Right ventricle myocardium superior (tissue), 1 donor: ENCODE results near the gene IL13RA2. TPM values are rescaled to one million over a fixed set of nuclear protein-coding genes. Genes with fewer than 3 reads are reported as not detected.

ENCODE experiments used
- ATAC-seq: fragments of 200-7000 bp; cut with Tn5 transposase; one replicate; pipeline ENCODE4 v1.9.1; 2020; ENCODE audit warnings: mild to moderate bottlenecking; ENCODE audit not compliant: poor library complexity
- DNase-seq: peaks from one replicate; pipeline ENCODE4 v3.0.0-alpha.2; 2020
- intact Hi-C: fragments of 100-400 bp; cut with DNase I; formaldehyde crosslinking; loops from one replicate; pipeline ENCODE4 v1.11.2; 2022
- long read RNA-seq: library from polyadenylated mRNA; unstranded; transcript quantifications from one replicate; pipeline ENCODE4 v2.0.0, GENCODE V29; 2021
- total RNA-seq: library from RNA; stranded (reverse); fragmentation: NEBNext Ultra II Directional; extraction: Animal tissue kit (Norgen Biotek cat#: 25700); gene quantifications from one replicate; pipeline ENCODE4 v1.2.1, GENCODE V29; 2021
- donor health status: DM: no; HTN: yes; CAD: no; lungs with severe emphysema.

The IL13RA2 gene, protein sequence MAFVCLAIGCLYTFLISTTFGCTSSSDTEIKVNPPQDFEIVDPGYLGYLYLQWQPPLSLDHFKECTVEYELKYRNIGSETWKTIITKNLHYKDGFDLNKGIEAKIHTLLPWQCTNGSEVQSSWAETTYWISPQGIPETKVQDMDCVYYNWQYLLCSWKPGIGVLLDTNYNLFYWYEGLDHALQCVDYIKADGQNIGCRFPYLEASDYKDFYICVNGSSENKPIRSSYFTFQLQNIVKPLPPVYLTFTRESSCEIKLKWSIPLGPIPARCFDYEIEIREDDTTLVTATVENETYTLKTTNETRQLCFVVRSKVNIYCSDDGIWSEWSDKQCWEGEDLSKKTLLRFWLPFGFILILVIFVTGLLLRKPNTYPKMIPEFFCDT
- not detected for total RNA-seq
- long read RNA-seq, result 0 reads

DNA sequence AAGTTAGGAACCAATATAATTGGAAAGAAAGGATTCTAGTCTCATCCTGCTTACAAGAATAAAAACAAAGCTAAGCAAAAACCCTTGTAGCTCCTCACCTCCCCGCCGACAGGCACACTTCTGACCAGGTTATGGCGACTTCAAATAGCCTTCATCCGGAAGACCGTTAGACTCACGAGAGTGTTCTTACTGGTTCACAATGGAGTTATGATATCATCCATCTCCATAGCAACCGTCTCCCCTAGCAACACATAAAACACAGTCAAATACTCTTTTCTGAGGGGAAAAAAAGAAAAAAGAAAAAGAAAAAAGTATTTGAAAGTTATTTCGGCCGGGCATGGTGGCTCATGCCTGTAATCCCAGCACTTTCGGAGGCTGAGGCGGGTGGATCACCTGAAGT is at the start of gene IL13RA2:
Gene IL13RA2 (minus strand): TSS at position 162 of the 400 bp plus-strand sequence. CDS start 347 bp downstream, outside the sequence.
- intact Hi-C loops, result no loop called here
- DNase-seq (no peak), ATAC-seq (no peak)

DNA sequence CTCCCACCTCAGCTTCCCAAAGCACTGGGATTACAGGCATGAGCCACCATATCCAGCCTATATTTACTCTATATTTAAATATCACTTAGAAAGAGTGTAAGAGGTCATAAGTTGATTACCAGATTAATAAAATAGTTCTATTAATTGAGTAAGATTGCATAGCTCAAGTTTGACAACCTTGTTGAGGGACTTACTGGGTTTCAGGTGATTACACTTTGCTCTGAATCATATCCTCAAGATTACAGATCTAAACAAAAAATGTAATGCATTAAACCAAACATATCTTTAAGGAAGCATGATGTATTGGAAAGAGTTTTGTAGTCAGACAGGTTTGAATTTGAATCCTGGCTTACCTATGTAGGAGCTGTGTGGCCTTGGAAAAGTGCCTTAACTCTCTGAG is 47.9 kb upstream of the IL13RA2 start:
- DNase-seq (no peak), ATAC-seq (no peak)
- intact Hi-C loops, result no loop called here

DNA sequence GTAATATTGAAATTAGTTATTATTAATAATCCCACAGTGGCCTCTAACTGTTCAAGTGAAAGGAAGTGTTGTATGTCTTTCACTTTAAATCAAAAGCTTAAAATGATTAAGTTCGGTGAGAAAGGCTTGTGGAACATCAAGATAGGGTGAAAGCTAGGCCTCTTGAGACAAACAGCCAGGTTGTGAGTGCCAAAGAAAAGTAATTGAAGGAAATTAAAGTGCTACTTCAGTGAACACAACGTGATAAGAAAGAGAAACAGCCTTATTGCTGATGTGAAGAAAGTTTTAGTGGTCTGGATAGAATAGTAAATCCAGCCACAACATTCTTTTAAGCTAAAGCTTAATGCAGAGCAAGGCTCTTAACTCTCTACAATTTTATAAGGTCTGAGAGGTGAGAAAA is 42.6 kb upstream of the IL13RA2 start:
- intact Hi-C loops, result no loop called here
- no peak for ATAC-seq
- no peak for DNase-seq

DNA sequence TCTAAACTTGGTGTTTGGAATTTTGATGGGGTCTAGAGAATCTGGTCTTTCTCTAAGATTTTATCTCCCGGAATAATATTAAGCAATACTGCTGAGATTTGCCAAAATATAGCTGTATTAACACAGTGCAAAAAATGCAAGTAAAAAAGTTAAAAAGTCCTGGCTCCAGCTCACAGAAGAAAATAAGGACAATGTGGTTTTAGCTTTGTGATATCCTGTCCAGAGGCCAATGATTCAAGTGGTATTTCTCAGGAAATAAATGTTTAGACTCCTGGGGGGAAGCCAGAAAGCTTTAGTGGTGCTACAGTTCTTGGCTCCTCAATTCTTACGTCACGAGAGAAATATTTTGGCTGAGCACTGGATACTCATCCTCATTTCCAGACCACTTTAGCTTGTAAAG is 40.9 kb upstream of the IL13RA2 start:
- ATAC-seq (peak; percentile 48), DNase-seq (no peak)
- intact Hi-C loops, result no loop called here

DNA sequence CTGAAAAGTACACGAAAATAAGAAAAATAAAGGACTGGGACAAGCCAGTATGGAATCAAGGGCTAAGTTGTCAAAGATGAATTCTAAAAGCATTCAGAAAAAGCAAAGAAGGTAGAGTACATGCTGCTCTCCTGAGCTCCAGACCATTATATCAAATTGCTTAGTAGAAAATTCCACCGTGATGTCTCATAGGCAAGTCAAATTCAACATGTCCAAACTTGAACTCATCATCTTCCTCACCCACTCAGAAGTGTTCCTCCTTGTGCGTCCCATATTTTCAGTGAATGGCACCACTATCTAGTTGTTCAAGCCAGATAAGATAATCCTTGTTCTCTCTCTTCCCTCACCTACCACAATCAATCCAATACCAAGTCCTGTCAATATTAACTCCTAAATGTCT is 37.5 kb upstream of the IL13RA2 start:
- ATAC-seq (no peak), DNase-seq (no peak)
- intact Hi-C loops, result no loop called here

DNA sequence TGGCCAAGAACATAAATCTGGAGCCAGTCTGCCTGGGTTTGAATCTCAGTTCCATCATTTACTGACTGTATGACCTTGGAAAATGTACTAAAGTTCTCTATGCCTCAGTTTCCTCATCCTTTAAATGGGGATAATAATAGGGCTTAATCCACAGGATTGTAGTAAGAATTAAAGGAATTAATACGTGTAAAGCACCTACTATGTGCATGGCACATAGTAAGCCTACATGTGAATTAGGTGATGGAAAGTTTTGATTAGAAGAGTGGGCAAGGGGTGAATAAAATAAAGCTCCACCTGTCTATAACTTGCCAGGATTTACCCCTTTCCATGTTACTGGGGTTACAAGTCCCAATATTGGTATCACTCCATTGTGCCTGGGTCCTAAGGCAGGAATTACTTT is 35.8 kb upstream of the IL13RA2 start:
- DNase-seq, result no peak
- intact Hi-C loops, result no loop called here
- ATAC-seq, result no peak

DNA sequence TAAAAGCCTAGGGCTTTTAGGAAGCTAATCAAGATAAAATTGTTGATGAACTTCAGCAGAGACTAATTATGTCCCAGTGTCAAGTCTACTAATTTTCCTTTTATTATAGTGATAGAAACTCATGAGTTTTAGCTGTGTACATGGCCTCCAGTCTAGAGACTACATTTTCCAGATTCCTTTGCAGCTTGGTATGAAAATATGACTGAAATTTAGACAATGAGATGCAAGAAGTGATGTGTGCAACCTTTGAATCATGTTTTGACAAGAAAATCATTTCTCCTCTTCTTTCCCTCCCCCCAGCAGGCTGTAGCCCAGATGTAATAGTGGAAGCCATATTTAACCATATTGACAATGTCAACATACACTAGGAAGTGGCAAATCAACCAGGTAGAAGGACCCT is 30.3 kb upstream of the IL13RA2 start:
- no peak for DNase-seq
- intact Hi-C loops, result no loop called here
- ATAC-seq, result no peak

DNA sequence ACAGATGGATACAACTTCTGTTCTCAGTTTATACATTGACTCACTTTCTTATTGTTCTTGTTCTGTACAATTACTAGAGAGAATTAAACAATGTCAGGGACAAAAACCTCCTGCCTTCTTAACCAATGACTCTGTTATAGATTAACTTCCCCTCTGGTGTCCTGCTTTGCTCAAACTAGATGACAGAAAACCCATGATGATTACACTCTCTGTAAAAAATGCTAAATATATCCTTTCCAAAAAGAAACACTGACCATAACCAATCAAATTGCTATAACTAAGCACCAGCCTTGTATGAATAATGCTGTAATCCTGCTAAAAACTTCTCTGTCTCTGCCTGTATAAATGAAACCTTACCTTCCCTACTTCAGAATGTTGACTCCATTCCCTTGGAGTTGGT is 29.8 kb upstream of the IL13RA2 start:
- DNase-seq (no peak), ATAC-seq (no peak)
- intact Hi-C loops, result no loop called here

DNA sequence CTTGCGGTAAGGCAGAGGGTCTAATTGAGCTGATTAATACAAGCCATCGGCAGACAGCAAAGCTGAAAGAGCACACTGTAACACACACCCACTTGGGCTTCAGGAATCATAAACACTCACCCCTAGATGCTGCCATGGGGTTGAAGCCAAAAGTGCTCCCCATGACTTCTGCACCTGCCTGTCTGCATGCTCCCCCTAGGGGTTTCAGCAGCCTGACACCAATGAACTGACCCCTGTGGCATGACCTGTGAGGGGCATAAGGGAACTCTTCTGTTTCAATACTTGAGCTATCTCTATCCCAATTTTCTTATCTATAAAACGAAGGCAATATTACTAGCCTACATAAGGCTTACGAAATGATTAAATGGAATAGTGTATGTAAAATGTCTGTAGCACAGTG is 23.0 kb upstream of the IL13RA2 start:
- intact Hi-C loops, result no loop called here

DNA sequence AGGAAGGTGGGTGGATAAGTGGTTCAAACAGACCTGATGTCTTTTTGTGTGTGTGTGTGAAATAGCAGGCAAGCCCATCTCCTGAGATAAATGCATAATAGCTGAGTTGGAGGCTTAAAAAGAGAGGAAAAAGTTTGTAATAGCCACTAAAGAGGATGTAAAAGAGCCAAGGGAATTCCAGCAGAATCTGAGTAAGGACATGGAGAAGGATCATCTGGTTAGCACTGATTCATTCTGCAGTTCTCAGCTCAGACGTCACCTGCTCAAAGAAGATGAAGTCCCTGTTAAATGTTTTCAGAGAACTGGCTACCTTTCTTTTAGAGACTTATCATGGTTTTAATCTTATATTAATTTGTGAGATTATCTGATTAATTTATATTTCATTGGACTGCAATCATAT is 21.0 kb upstream of the IL13RA2 start:
- ATAC-seq, result no peak
- intact Hi-C loops, result no loop called here
- DNase-seq, result no peak

More for the DNA sequence above, 23.0 kb upstream of the IL13RA2 start:
- no peak for DNase-seq
- ATAC-seq, result no peak

DNA sequence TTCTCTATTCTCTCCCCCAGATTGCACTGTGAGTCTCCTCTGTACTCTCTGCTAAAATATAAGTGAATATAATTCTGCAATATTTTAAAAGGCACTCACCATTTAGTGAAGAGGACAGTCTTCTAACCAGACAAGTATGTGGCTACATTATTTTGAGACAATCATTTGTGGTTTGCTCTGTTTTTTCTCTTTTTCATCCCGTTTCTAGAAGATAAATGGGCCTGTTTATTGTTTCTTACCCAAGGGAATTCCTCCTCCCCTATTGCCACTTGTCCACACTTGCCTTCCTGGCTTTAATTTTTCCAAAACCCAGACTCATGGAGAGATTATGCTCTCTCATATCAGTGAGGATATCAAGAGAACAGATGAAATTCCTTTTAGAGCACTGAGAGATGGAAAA is 18.6 kb upstream of the IL13RA2 start:
- intact Hi-C loops, result no loop called here
- no peak for ATAC-seq
- DNase-seq, result no peak

DNA sequence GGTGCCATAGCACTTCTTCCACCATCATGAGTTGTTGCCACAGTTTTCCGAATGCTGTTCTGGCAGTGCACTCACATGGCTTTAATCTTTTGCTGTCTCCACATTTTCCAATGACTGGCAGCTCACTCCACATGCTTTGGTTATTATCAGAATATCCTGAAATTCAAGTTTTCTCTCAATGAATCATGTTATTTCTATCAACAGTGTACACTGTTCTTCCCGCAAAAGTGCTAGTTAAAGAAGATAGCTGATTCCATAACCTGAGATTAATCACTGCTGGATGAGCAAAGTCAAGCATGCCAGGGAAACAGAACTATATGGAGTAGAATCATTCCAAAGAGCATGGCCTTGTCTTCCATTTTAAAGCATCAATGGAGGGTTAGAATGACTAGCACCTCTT is 14.6 kb upstream of the IL13RA2 start:
- DNase-seq (no peak), ATAC-seq (no peak)
- intact Hi-C loops, result no loop called here

DNA sequence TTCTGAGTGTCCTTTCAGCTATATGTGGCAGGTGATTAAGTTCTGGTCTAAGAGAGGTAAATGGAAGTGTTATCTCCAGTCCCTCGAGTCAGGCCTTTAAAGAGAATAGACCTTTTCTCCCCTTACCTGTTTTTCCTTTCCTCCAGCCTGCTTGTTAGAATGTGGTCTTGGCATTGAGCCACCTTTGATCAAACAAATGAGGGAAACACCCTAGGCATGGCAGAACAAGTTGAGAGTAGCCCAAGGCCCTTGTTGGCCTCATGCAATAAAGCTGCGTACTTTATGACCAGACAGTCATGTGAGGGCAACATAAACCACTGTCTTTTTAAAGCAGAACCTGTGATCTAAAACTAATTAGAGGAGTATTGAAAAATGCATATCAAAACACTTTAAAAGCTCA is 13.2 kb upstream of the IL13RA2 start:
- DNase-seq, result no peak
- intact Hi-C loops, result no loop called here
- ATAC-seq, result no peak

DNA sequence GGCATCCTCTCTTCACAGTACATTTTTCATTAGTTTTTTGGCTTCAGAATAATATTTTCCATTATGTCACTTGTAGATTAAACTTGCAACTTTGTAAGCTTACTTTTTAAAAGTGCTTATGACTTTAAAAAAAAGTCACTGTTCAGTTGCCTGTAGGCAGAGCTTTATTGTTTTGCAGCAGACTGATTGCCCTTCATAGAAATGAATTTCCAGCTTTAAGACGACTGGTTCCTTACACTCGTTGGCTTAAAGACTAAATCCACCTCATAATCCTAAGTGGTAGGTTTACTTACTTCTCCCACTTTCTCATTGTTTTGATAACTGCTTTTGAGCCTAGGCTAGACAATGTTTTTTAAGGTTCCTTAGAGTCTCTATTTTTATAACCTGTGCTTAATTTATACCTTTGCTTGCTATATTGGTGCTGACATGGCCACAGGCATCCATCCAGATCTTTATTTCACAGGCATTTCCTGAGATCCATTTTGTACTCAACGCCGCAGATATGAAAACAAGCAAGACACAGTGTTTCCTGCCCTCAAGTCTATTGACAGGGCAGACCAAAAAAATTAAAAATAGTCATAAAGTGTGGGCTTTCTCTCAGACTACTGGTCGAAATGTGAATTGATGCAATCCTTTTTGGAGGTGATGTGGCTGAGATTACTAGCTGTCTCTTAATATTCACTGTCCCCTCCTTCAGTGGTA is 12.6 kb upstream of the IL13RA2 start:
- no peak for ATAC-seq
- intact Hi-C loops, result no loop called here

DNA sequence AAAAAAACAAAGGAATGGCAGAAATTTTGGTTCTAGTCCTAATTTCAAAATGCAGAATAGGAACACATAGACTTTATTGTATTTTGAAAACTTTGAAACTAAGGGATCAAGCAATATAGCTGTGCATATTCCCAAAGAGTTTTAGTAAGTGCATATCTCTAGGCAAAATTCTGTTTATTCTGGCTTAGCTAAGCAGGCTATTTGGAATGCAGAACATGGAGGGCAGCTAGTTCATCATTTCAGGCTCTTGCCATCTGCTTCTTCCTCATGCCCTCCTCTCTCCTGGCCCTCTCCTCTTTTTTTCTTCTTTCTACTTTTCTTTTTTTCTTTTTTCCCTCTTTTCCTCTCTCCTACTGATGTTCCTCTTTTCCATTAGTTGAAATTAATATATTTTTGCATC is 12.0 kb upstream of the IL13RA2 start:
- intact Hi-C loops, result no loop called here
- ATAC-seq, result no peak
- no peak for DNase-seq

More for the DNA sequence above, 12.6 kb upstream of the IL13RA2 start:
- no peak for DNase-seq

DNA sequence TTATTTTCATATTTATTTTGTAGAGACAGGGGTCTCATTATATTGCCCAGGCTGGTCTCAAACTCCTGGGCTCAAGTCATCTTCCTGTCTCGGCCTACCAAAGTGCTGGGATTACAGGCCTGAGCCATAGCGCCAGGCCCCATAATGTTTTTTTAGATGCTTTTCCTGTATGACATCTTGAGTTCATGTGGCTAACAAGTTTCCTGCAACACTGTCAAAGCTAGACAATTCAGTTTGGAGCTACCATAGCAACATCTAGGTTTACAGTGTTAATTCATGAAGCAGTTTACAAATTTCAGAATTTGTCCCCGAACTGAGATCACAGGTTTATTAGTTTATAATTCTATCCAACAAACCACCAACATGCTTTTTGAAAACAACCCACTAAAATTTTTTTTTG is 6.4 kb upstream of the IL13RA2 start:
- intact Hi-C loops, result no loop called here
- DNase-seq (no peak), ATAC-seq (no peak)

DNA sequence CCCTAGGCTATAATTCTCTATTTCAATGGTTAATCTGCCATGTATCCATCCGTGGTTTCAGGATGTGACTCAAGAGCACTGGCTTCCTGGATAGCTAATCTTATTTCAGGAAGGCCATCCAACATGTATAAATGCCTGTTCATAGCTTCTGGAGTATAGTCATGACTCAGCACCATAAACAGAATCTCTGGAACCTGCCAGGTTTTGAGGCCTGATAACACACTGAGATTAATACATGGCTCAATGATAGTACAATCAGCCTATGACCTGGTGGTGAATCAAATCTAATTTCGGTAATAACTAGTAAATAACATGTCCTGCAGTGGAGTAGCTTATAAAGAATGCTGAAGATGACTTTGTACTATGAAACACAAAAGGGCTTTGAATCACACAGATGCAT is 5.7 kb upstream of the IL13RA2 start:
- intact Hi-C loops, result no loop called here
- no peak for ATAC-seq
- DNase-seq, result no peak

DNA sequence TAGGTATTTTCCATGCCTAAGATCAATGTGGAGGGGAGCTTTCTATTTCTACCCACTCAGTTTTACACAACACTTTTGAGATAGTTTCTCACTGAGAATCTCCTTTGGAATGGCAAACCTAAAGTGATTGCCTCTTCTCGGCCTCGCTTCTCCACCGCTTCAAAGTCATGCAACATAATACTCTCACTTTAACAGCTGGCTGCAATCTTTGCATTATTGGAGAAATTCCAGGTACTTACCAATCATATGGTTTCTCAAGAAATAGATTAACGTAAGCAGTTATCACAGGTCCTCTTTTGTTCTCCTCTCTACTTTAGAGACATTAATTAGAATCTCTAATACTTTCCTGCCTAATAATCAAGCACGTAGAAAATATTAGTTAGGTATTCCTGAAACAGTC is 3.7 kb upstream of the IL13RA2 start:
- intact Hi-C loops, result no loop called here
- ATAC-seq (no peak), DNase-seq (no peak)

DNA sequence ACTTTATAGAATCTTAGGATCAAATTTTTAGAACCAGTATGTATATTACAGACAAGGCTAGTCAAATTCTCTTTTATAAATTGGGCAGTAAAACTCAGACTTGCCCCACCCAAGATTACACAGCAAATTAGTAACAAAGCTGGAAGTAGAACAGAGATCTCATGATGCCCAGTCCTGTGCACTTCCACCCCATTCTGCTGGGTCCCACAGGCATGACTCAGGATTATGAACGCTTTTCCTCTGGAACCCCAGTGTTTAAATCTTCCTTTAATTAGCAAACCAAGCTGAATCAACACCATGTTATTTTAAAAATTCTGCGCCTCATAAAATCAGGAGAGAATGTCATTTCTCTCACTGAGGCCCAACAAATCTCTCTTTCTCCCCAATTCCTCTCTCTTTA is 1.5 kb upstream of the IL13RA2 start:
- intact Hi-C loops, result no loop called here
- DNase-seq, result no peak
- ATAC-seq, result no peak

DNA sequence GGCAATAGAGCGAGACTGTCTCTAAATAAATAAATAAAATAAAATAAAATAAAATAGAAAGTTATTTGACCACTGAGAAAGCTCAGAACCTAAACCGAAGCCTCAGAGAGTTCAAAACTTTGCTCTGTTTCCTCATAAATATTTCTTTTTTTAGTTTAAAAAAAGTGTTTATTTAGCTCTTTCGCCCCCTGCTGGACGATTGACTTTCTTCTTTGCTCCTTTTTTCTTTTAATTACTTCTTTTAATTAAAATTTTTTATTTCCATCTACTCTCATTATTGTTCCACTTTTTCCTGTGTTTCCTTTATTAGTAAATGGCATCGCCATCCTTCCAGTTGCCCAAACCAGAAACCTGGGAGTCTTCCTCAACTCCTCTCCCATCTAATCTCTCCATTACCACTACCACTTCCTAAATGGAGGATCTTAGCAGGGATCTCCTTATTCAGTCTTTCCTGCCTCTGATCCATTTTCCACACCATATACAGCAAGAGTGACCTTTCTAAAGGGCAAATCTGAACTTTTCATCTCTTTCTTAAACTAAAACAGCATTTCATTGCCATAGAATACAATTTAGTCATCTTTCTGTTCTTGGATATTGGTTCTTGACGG is 728 bp upstream of the IL13RA2 start:
- intact Hi-C loops, result no loop called here
- no peak for DNase-seq
- ATAC-seq, result no peak
